Neural progenitor cell (in vitro differentiated cells): ENCODE measurements around the gene SLC9A5. TPM values are rescaled to one million over a fixed set of nuclear protein-coding genes. Genes with fewer than 3 reads are reported as not detected.

Source experiments
- DNase-seq: peaks from one replicate; pipeline ENCODE4 v3.0.0-alpha.2; 2016; ENCODE audit warnings: low spot score
- H2AFZ ChIP-seq: fragments of 200-600 bp; sonication (generic); replicated peaks from 2 replicates; pipeline ENCODE4 v1.6.1; 2016; ENCODE audit warnings: antibody characterized with exemption
- H3F3A ChIP-seq: fragments of 200-600 bp; sonication (generic); 2 replicates; pipeline ENCODE4 v1.6.1; 2016; ENCODE audit warnings: antibody characterized with exemption, low read depth
- H3K27ac ChIP-seq: fragments of 200-600 bp; sonication (generic); 2 replicates; pipeline ENCODE4 v1.5.1; 2016; ENCODE audit warnings: mild to moderate bottlenecking
- H3K27me3 ChIP-seq: fragments of 200-600 bp; sonication (generic); 2 replicates; pipeline ENCODE4 v1.6.1; 2016; ENCODE audit warnings: mild to moderate bottlenecking, moderate library complexity
- H3K36me3 ChIP-seq: fragments of 200-600 bp; sonication (generic); 2 replicates; pipeline ENCODE4 v1.5.1; 2016
- H3K4me1 ChIP-seq: fragments of 200-600 bp; sonication (generic); 2 replicates; pipeline ENCODE4 v1.6.1; 2016; ENCODE audit warnings: mixed run types
- H3K4me2 ChIP-seq: fragments of 200-600 bp; sonication (generic); 2 replicates; pipeline ENCODE4 v1.6.1; 2016
- H3K4me3 ChIP-seq: fragments of 200-600 bp; sonication (generic); 2 replicates; pipeline ENCODE4 v1.5.1; 2016
- H3K79me2 ChIP-seq: fragments of 200-600 bp; sonication (generic); 2 replicates; pipeline ENCODE4 v1.6.1; 2016; ENCODE audit warnings: low read depth
- H3K9ac ChIP-seq: fragments of 200-600 bp; sonication (generic); 2 replicates; pipeline ENCODE4 v1.6.1; 2016
- H3K9me3 ChIP-seq: fragments of 200-600 bp; sonication (generic); 2 replicates; pipeline ENCODE4 v1.5.1; 2016; ENCODE audit warnings: low read depth
- H4K20me1 ChIP-seq: fragments of 200-600 bp; sonication (generic); 2 replicates; pipeline ENCODE4 v1.6.1; 2016; ENCODE audit warnings: low read depth
- H3K27ac Mint-ChIP-seq: 3 replicates; pipeline ENCODE4 v1.8.0; 2021; ENCODE audit warnings: mixed read lengths
- H3K27me3 Mint-ChIP-seq: 2 replicates; pipeline ENCODE4 v1.8.0; 2022; ENCODE audit warnings: low read depth, mild to moderate bottlenecking, inconsistent platforms, moderate library complexity, mixed read lengths; ENCODE audit not compliant: insufficient read depth
- H3K36me3 Mint-ChIP-seq: 3 replicates; pipeline ENCODE4 v1.8.0; 2021; ENCODE audit warnings: mixed read lengths
- H3K4me1 Mint-ChIP-seq: 3 replicates; pipeline ENCODE4 v1.8.0; 2021; ENCODE audit warnings: mixed read lengths
- H3K4me3 Mint-ChIP-seq: 3 replicates; pipeline ENCODE4 v1.8.0; 2021; ENCODE audit warnings: mild to moderate bottlenecking, moderate library complexity, mixed read lengths
- H3K9me3 Mint-ChIP-seq: 3 replicates; pipeline ENCODE4 v1.8.0; 2020; ENCODE audit warnings: mixed read lengths
- CTCF ChIP-seq: fragments of 200-600 bp; sonication (generic); IDR thresholded peaks from 2 replicates; pipeline ENCODE4 v1.5.1; 2017; ENCODE audit warnings: antibody characterized with exemption, mild to moderate bottlenecking
- EZH2 ChIP-seq: fragments of 200-600 bp; sonication (generic); IDR thresholded peaks from 2 replicates; pipeline ENCODE4 v1.6.1; 2017; ENCODE audit warnings: antibody characterized with exemption, mild to moderate bottlenecking, moderate library complexity
- EZH2phosphoT487 ChIP-seq: fragments of 200-600 bp; sonication (generic); IDR thresholded peaks from 2 replicates; pipeline ENCODE4 v1.6.1; 2017; ENCODE audit warnings: antibody characterized with exemption
- total RNA-seq: library from RNA; depleted of rRNA; stranded (reverse); fragments of >200 nt; gene quantifications from 2 replicates; pipeline ENCODE4 v1.2.3, GENCODE V29; 2015; ENCODE audit warnings: low replicate concordance

SLC9A5 gene
- total RNA-seq, 1 donor from 2014 or later: 2.5 TPM

- Histone ChIP-seq H3K9me3 (no peaks in the 10 kb centered on the region), H2AFZ (no peak overlapping the region), H3K79me2 (no peaks in the 10 kb centered on the region), H3K4me1 (peaks cover 21% of the 10 kb centered on the region), H4K20me1 (peaks cover 31% of the 10 kb centered on the region), H3K4me2 (no peak overlapping the region), H3F3A (peaks cover 28% of the 10 kb centered on the region), H3K27me3 (no peaks in the 10 kb centered on the region), H3K27ac (no peak overlapping the region), H3K4me3 (no peak overlapping the region), H3K9ac (no peak overlapping the region), H3K36me3 (no peaks in the 10 kb centered on the region)
- TF ChIP-seq CTCF (no peak), EZH2phosphoT487 (no peak), EZH2 (no peak)
- Mint-ChIP-seq H3K4me1 (peaks cover 7% of the 10 kb centered on the region), H3K4me3 (no peak overlapping the region), H3K27ac (no peak overlapping the region), H3K9me3 (no peaks in the 10 kb centered on the region), H3K36me3 (peaks cover 6% of the 10 kb centered on the region), H3K27me3 (peaks cover 8% of the 10 kb centered on the region)
- no peak for DNase-seq
Observed at GRCh38 chr16:67202956-67203493, 45.8 kb upstream of the SLC9A5 start.

GRCh38 chr16:67204076-67204475, 44.7 kb upstream of the SLC9A5 start:
- H3K36me3 Mint-ChIP-seq: peaks cover 6% of the 10 kb centered on the region
- no peak for TF ChIP-seq CTCF
- no peak for TF ChIP-seq EZH2
- no peak for TF ChIP-seq EZH2phosphoT487
- no peak overlapping the region for H3K27ac ChIP-seq
- H3K27ac Mint-ChIP-seq: no peak overlapping the region
- H3K27me3 ChIP-seq: no peaks in the 10 kb centered on the region
- no peak overlapping the region for H3K4me2 ChIP-seq
- H3K9me3 ChIP-seq: no peaks in the 10 kb centered on the region
- no peaks in the 10 kb centered on the region for H3K36me3 ChIP-seq
- H3K9me3 Mint-ChIP-seq: no peaks in the 10 kb centered on the region
- H3K4me1 ChIP-seq: peaks cover 15% of the 10 kb centered on the region
- no peak overlapping the region for H2AFZ ChIP-seq
- no peak overlapping the region for H3K4me3 ChIP-seq
- H3K79me2 ChIP-seq: no peaks in the 10 kb centered on the region
- peaks cover 21% of the 10 kb centered on the region for H4K20me1 ChIP-seq
- peaks cover 17% of the 10 kb centered on the region for H3F3A ChIP-seq
- no peak for DNase-seq
- H3K4me1 Mint-ChIP-seq: peaks cover 7% of the 10 kb centered on the region
- H3K9ac ChIP-seq: no peak overlapping the region
- no peak overlapping the region for H3K4me3 Mint-ChIP-seq
- H3K27me3 Mint-ChIP-seq: peaks cover 8% of the 10 kb centered on the region

GRCh38 chr16:67206129-67206837, 42.5 kb upstream of the SLC9A5 start:
- DNase-seq: no peak
- peaks cover 14% of the 10 kb centered on the region for H3K4me1 ChIP-seq
- Mint-ChIP-seq H3K27ac (peak overlapping the region; percentile 63), H3K27me3 (peaks cover 7% of the 10 kb centered on the region), H3K4me3 (peak overlapping the region; percentile 23), H3K9me3 (no peaks in the 10 kb centered on the region), H3K4me1 (peaks cover 7% of the 10 kb centered on the region), H3K36me3 (peaks cover 6% of the 10 kb centered on the region)
- no peaks in the 10 kb centered on the region for H3K36me3 ChIP-seq
- no peaks in the 10 kb centered on the region for H3K27me3 ChIP-seq
- H3F3A ChIP-seq: peaks cover 12% of the 10 kb centered on the region
- no peak for TF ChIP-seq EZH2
- no peak for TF ChIP-seq EZH2phosphoT487
- TF ChIP-seq CTCF: no peak
- H3K79me2 ChIP-seq: no peaks in the 10 kb centered on the region
- no peaks in the 10 kb centered on the region for H3K9me3 ChIP-seq
- no peak overlapping the region for H3K4me3 ChIP-seq
- H2AFZ ChIP-seq: no peak overlapping the region
- peaks cover 7% of the 10 kb centered on the region for H4K20me1 ChIP-seq
- H3K9ac ChIP-seq: no peak overlapping the region
- peak overlapping the region; percentile 50 for H3K4me2 ChIP-seq
- H3K27ac ChIP-seq: peak overlapping the region; percentile 53
